Smooth muscle cell of the coronary artery (primary cell): Measurements from ENCODE around the gene MYO19. TPM values are rescaled to one million over a fixed set of nuclear protein-coding genes. Genes with fewer than 3 reads are reported as not detected.

Experiments
- total RNA-seq: library from RNA; depleted of rRNA; stranded (reverse); fragments of >200 nt; gene quantifications from 2 replicates; pipeline ENCODE4 v1.2.3, GENCODE V29; 2014; ENCODE audit warnings: low replicate concordance

MYO19 gene
- total RNA-seq = 22.1 and 44.7 TPM in 2 replicates

GRCh38 chr17:36534840-36535668, at the start of gene MYO19, which contains the start of gene PIGW:
Gene MYO19 (minus strand): TSS chr17:36534868. CDS start chr17:36532538, 2,330 bp downstream.
Gene PIGW (plus strand): TSS chr17:36534987. CDS start chr17:36537102, 2,115 bp downstream.

GRCh38 chr17:36544307-36545076, 9.8 kb upstream of the MYO19 start, which contains the start of gene GGNBP2:
Gene GGNBP2 (plus strand): TSS chr17:36544919. CDS start chr17:36545725, 806 bp downstream.

GRCh38 chr17:36486204-36487194, 48.2 kb downstream of the MYO19 start, which contains the start of gene ZNHIT3:
Gene ZNHIT3 (plus strand): TSS chr17:36486681. CDS start chr17:36486700, 19 bp downstream.

Other genes with a start within 250 kb of the MYO19 start
- not detected in 2 replicates for gene TBC1D3G, start 211.0 kb downstream of the MYO19 start, total RNA-seq
- gene TBC1D3H, start 146.4 kb downstream of the MYO19 start, total RNA-seq = not detected in 2 replicates
- 24.5 and 31.7 TPM in 2 replicates for gene ZNHIT3, start 48.2 kb downstream of the MYO19 start, total RNA-seq
- gene PIGW, start 119 bp upstream of the MYO19 start, total RNA-seq = 0.70 and 5.3 TPM in 2 replicates
- 53.6 and 197 TPM in 2 replicates for gene GGNBP2, start 10.1 kb upstream of the MYO19 start, total RNA-seq
- gene DHRS11, start 57.0 kb upstream of the MYO19 start, total RNA-seq = 3.9 and 4.7 TPM in 2 replicates
- 2.1 and 3.7 TPM in 2 replicates for gene MRM1, start 66.7 kb upstream of the MYO19 start, total RNA-seq